Smooth muscle cell (in vitro differentiated cells): ENCODE data around the gene DOCK3. TPM values are rescaled to one million over a fixed set of nuclear protein-coding genes. Genes with fewer than 3 reads are reported as not detected.
A peak's percentile ranks its signal among the peaks of the same experiment; 100 is the strongest.
"Not testable (repeated sequence)": the region's sequence is repeated elsewhere in the genome, so short reads cannot be mapped to it uniquely, and the experiment has no call there.

ENCODE experiments used
- DNase-seq: peaks from one replicate; lab custom pipeline; 2025; ENCODE audit not compliant: unreplicated experiment; lab: John Stamatoyannopoulos, UW
- H2AFZ ChIP-seq: fragments of 200-600 bp; sonication (generic); 2 replicates; pipeline ENCODE4 v1.6.0; 2016; ENCODE audit warnings: antibody characterized with exemption, low read depth, mild to moderate bottlenecking
- H3F3A ChIP-seq: fragments of 200-600 bp; sonication (generic); 2 replicates; pipeline ENCODE4 v1.6.0; 2017; ENCODE audit warnings: antibody characterized with exemption, low read depth
- H3K27ac ChIP-seq: fragments of 200-600 bp; sonication (generic); 2 replicates; pipeline ENCODE4 v1.5.1; 2016; ENCODE audit warnings: low read depth, mild to moderate bottlenecking
- H3K27me3 ChIP-seq: fragments of 200-600 bp; sonication (generic); 2 replicates; pipeline ENCODE4 v1.6.1; 2016; ENCODE audit warnings: low read depth, mild to moderate bottlenecking
- H3K36me3 ChIP-seq: fragments of 200-600 bp; sonication (generic); 2 replicates; pipeline ENCODE4 v1.5.1; 2016; ENCODE audit warnings: low read depth
- H3K4me1 ChIP-seq: fragments of 200-600 bp; sonication (generic); 2 replicates; pipeline ENCODE4 v1.5.1; 2016; ENCODE audit warnings: low read depth
- H3K4me2 ChIP-seq: fragments of 200-600 bp; sonication (generic); 2 replicates; pipeline ENCODE4 v1.6.0; 2016; ENCODE audit warnings: mild to moderate bottlenecking
- H3K4me3 ChIP-seq: fragments of 200-600 bp; sonication (generic); 2 replicates; pipeline ENCODE4 v1.5.1; 2016; ENCODE audit warnings: mild to moderate bottlenecking
- H3K79me2 ChIP-seq: fragments of 200-600 bp; sonication (generic); 2 replicates; pipeline ENCODE4 v1.6.0; 2016; ENCODE audit warnings: low read depth, mild to moderate bottlenecking
- H3K9ac ChIP-seq: fragments of 200-600 bp; sonication (generic); 2 replicates; pipeline ENCODE4 v1.6.0; 2016; ENCODE audit warnings: low read depth
- H3K9me3 ChIP-seq: fragments of 200-600 bp; sonication (generic); replicated peaks from 2 replicates; pipeline ENCODE4 v1.5.1; 2016; ENCODE audit warnings: low read depth
- H4K20me1 ChIP-seq: fragments of 200-600 bp; sonication (generic); 2 replicates; pipeline ENCODE4 v1.6.0; 2016; ENCODE audit warnings: low read depth
- CTCF ChIP-seq: fragments of 200-600 bp; sonication (generic); IDR thresholded peaks from 2 replicates; pipeline ENCODE4 v1.5.1; 2017; ENCODE audit warnings: borderline replicate concordance, mild to moderate bottlenecking, antibody characterized with exemption; ENCODE audit not compliant: insufficient read depth, poor library complexity, severe bottlenecking
- WGBS: methylation state at CpG from one replicate; pipeline ENCODE4 v1.1.7; 2016; ENCODE audit warnings: low lambda C conversion rate; 5-methylcytosine and 5-hydroxymethylcytosine counted together
- polyA plus RNA-seq: library from polyadenylated mRNA; unstranded; fragments of >200 nt; fragmentation: Nextera tagmentation; extraction: Ambion mirVana; gene quantifications from 2 replicates; pipeline ENCODE4 v1.2.1, GENCODE V29; 2016
- total RNA-seq: library from RNA; depleted of rRNA; stranded (reverse); fragments of >200 nt; gene quantifications from 2 replicates; pipeline ENCODE4 v1.2.3, GENCODE V29; 2014

DOCK3 gene
- total and polyA plus RNA-seq, 2 experiments from 2014 or later, result 0.29 to 2.2 TPM

- Histone ChIP-seq H3K27ac (no peak overlapping the region), H3K9ac (no peak overlapping the region), H2AFZ (no peak overlapping the region), H3F3A (no peaks in the 10 kb centered on the region), H3K4me2 (no peak overlapping the region), H3K79me2 (no peaks in the 10 kb centered on the region), H4K20me1 (no peaks in the 10 kb centered on the region), H3K4me3 (no peak overlapping the region), H3K4me1 (no peaks in the 10 kb centered on the region), H3K36me3 (no peaks in the 10 kb centered on the region), H3K9me3 (no peaks in the 10 kb centered on the region), H3K27me3 (no peaks in the 10 kb centered on the region)
- no peak for DNase-seq
- TF ChIP-seq CTCF, result no peak
- 97% methylated on average over 6 of the region's 6 CpGs for WGBS
Observed at GRCh38 chr3:51361746-51362145, 687.0 kb downstream of the DOCK3 start.

GRCh38 chr3:51362476-51362875 is 687.7 kb downstream of the DOCK3 start:
- Histone ChIP-seq H3K79me2 (no peaks in the 10 kb centered on the region), H3K4me3 (no peak overlapping the region), H3F3A (no peaks in the 10 kb centered on the region), H2AFZ (no peak overlapping the region), H3K27me3 (no peaks in the 10 kb centered on the region), H3K4me1 (no peaks in the 10 kb centered on the region), H3K36me3 (no peaks in the 10 kb centered on the region), H3K9me3 (no peaks in the 10 kb centered on the region), H3K4me2 (no peak overlapping the region), H3K27ac (no peak overlapping the region), H3K9ac (no peak overlapping the region), H4K20me1 (no peaks in the 10 kb centered on the region)
- 92% methylated on average over 9 of the region's 9 CpGs for WGBS
- DNase-seq, result no peak
- TF ChIP-seq CTCF, result no peak

GRCh38 chr3:51368276-51368675 is 693.5 kb downstream of the DOCK3 start:
- H3K4me1 ChIP-seq, H4K20me1 ChIP-seq, H3K4me3 ChIP-seq, H3F3A ChIP-seq, H3K27me3 ChIP-seq, H3K27ac ChIP-seq, H3K4me2 ChIP-seq, H3K79me2 ChIP-seq, DNase-seq, H2AFZ ChIP-seq, H3K36me3 ChIP-seq, H3K9me3 ChIP-seq, H3K9ac ChIP-seq: not testable (repeated sequence)
- WGBS, result 92% methylated on average over 8 of the region's 8 CpGs

- H3K4me2 ChIP-seq, result no peak overlapping the region
- no peaks in the 10 kb centered on the region for H3K27me3 ChIP-seq
- no peak overlapping the region for H2AFZ ChIP-seq
- no peaks in the 10 kb centered on the region for H3K9me3 ChIP-seq
- no peaks in the 10 kb centered on the region for H3K79me2 ChIP-seq
- no peaks in the 10 kb centered on the region for H3F3A ChIP-seq
- no peak for DNase-seq
- no peak overlapping the region for H3K4me3 ChIP-seq
- no peaks in the 10 kb centered on the region for H3K36me3 ChIP-seq
- H3K27ac ChIP-seq, result no peak overlapping the region
- peak; percentile 82 for TF ChIP-seq CTCF
- H4K20me1 ChIP-seq, result no peaks in the 10 kb centered on the region
- WGBS, result 45% methylated on average over 4 of the region's 4 CpGs
- H3K9ac ChIP-seq, result no peak overlapping the region
- no peaks in the 10 kb centered on the region for H3K4me1 ChIP-seq
Observed at GRCh38 chr3:51371943-51372557, 697.3 kb downstream of the DOCK3 start.
